Neural cell (in vitro differentiated cells): ENCODE measurements around the gene GTPBP2. TPM values are rescaled to one million over a fixed set of nuclear protein-coding genes. Genes with fewer than 3 reads are reported as not detected.

ENCODE experiments used
- H2AFZ ChIP-seq: fragments of 200-600, 300-800 bp; sonication (generic), shearing (Covaris generic); 2 replicates; pipeline ENCODE4 v1.6.0; 2014; ENCODE audit warnings: low read depth, mild to moderate bottlenecking, antibody characterized with exemption, low read length, moderate library complexity
- H3F3A ChIP-seq: fragments of 200-600 bp; shearing (Covaris generic); 2 replicates; pipeline ENCODE4 v1.6.1; 2016; ENCODE audit warnings: mild to moderate bottlenecking, moderate library complexity, mixed read lengths, antibody characterized with exemption, low read length; ENCODE audit not compliant: insufficient read depth, poor library complexity, severe bottlenecking
- H3K27ac ChIP-seq: fragments of 200-600, 300-800 bp; sonication (generic), shearing (Covaris generic); 2 replicates; pipeline ENCODE4 v1.5.1; 2014; ENCODE audit warnings: mild to moderate bottlenecking, low read length, moderate library complexity
- H3K27me3 ChIP-seq: fragments of 300-800, 200-600 bp; sonication (generic), shearing (Covaris generic); 2 replicates; pipeline ENCODE4 v1.6.0; 2014; ENCODE audit warnings: mild to moderate bottlenecking, low read depth, low read length, moderate library complexity; ENCODE audit not compliant: insufficient read depth
- H3K36me3 ChIP-seq: fragments of 300-800, 200-600 bp; sonication (generic), shearing (Covaris generic); 2 replicates; pipeline ENCODE4 v1.5.1; 2014; ENCODE audit warnings: mild to moderate bottlenecking, antibody characterized with exemption, low read length, moderate library complexity; ENCODE audit not compliant: insufficient read depth
- H3K4me2 ChIP-seq: fragments of 300-800, 200-600 bp; sonication (generic), shearing (Covaris generic); 2 replicates; pipeline ENCODE4 v1.6.0; 2014; ENCODE audit warnings: mild to moderate bottlenecking, low read length
- H3K4me3 ChIP-seq: fragments of 300-800, 200-600 bp; sonication (generic), shearing (Covaris generic); 2 replicates; pipeline ENCODE4 v1.5.1; 2014; ENCODE audit warnings: mild to moderate bottlenecking, low read length, moderate library complexity
- H3K79me2 ChIP-seq: fragments of 200-600 bp; shearing (Covaris generic); replicated peaks from 2 replicates; pipeline ENCODE4 v1.6.0; 2014; ENCODE audit warnings: mild to moderate bottlenecking, low read length, moderate library complexity; ENCODE audit not compliant: insufficient read depth
- H3K9ac ChIP-seq: fragments of 300-800, 200-600 bp; sonication (generic), shearing (Covaris generic); 2 replicates; pipeline ENCODE4 v1.6.1; 2016; ENCODE audit warnings: mild to moderate bottlenecking, low read length, mixed read lengths
- H3K9me2 ChIP-seq: fragments of 200-600 bp; shearing (Covaris generic); 2 replicates; pipeline ENCODE4 v1.6.1; 2016; ENCODE audit warnings: mild to moderate bottlenecking, low read length, mixed read lengths; ENCODE audit not compliant: insufficient read depth
- H3K9me3 ChIP-seq: fragments of 200-600, 300-800 bp; sonication (generic), shearing (Covaris generic); 2 replicates; pipeline ENCODE4 v1.6.1; 2016; ENCODE audit warnings: mild to moderate bottlenecking, mixed run types, low read length, moderate library complexity, mixed read lengths
- H4K20me1 ChIP-seq: fragments of 200-600 bp; shearing (Covaris generic); 2 replicates; pipeline ENCODE4 v1.6.1; 2016; ENCODE audit warnings: mild to moderate bottlenecking, mixed run types; ENCODE audit not compliant: insufficient read depth
- EP300 ChIP-seq: fragments of 450-650 bp; conservative IDR thresholded peaks from 2 replicates; pipeline ENCODE4 v1.6.1; 2014; ENCODE audit warnings: antibody characterized with exemption, mild to moderate bottlenecking, moderate library complexity; ENCODE audit not compliant: poor library complexity, severe bottlenecking
- EZH2 ChIP-seq: fragments of 200-600, 300-800 bp; shearing (Covaris generic), sonication (generic); IDR thresholded peaks from 2 replicates; pipeline ENCODE4 v1.6.1; 2014; ENCODE audit warnings: antibody characterized with exemption, low read length, borderline replicate concordance, mild to moderate bottlenecking; ENCODE audit not compliant: insufficient read depth, poor library complexity, severe bottlenecking
- POLR2AphosphoS5 ChIP-seq: IDR thresholded peaks from 2 replicates; pipeline ENCODE4 v1.6.1; 2012
- RAD21 ChIP-seq: fragments of 450-650 bp; conservative IDR thresholded peaks from 2 replicates; pipeline ENCODE4 v1.6.1; 2014; ENCODE audit warnings: antibody characterized with exemption, mild to moderate bottlenecking, moderate library complexity
- REST ChIP-seq: IDR thresholded peaks from 2 replicates; pipeline ENCODE4 v1.6.1; 2012; ENCODE audit warnings: borderline replicate concordance
- TAF1 ChIP-seq: IDR thresholded peaks from 2 replicates; pipeline ENCODE4 v1.6.1; 2012; ENCODE audit warnings: low read depth
- polyA plus RNA-seq: library from polyadenylated mRNA; depleted of rRNA; stranded (reverse); fragments of >200 nt; gene quantifications from 2 replicates; pipeline ENCODE4 v1.2.3, GENCODE V29; 2014

Gene GTPBP2
- polyA plus RNA-seq, 1 donor from 2014 or later = 103 TPM

- no peak overlapping the region for H3K27ac ChIP-seq
- no peak overlapping the region for H3K4me2 ChIP-seq
- H3K9me2 ChIP-seq = no peaks in the 10 kb centered on the region
- no peak overlapping the region for H2AFZ ChIP-seq
- no peak for TF ChIP-seq EZH2
- H3K79me2 ChIP-seq = no peaks in the 10 kb centered on the region
- H3K9ac ChIP-seq = no peak overlapping the region
- H3K9me3 ChIP-seq = no peaks in the 10 kb centered on the region
- no peaks in the 10 kb centered on the region for H3K27me3 ChIP-seq
- no peaks in the 10 kb centered on the region for H3F3A ChIP-seq
- H3K36me3 ChIP-seq = no peaks in the 10 kb centered on the region
- H4K20me1 ChIP-seq = no peaks in the 10 kb centered on the region
- no peak overlapping the region for H3K4me3 ChIP-seq
Measured at GRCh38 chr6:43673444-43674084, 44.5 kb upstream of the GTPBP2 start.

DNA sequence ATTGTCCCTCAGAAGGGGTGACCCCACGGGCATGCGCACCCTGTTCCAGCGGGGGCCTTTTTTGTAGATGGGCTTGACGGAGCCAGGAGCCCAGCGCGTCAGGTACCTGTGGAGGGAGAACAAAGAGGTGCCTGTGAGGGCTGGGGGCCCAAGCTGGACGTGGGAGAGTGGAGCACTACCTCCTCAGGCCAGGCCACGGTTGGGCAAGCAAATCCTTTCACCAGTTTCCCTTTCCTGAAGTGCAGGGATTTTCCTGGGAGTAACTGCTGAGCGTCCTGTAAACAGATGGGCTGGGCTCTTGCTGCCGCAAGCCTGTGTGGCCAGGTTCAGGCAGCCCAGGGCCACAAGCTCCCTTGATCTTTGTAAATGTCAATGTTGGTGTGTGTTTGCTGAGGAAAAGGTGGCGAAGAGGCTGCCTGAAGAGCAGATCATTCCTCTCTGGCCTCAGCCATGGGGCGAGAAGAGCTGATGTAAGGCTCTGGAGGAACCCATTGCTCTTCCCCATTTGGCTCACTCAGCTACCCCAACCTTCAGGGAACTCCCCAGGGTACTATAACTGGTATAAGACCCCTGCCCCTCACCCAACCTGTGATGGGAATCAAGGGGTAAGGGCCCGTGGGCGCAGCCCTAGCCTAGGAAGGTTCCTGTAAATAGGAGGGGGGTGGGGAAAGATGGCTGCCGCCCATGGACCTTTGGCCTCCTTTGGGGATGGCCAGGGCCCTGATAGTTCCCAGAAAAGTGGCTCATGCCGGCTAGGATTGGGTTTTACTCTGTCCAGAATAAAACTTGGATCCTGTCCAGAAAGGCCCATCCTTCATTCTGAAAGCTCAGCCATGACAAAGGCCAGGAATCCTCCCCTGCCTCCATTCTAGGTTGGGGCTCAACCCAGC lies 43.0 kb upstream of the GTPBP2 start:
- H3K9me3 ChIP-seq = no peaks in the 10 kb centered on the region
- no peaks in the 10 kb centered on the region for H3F3A ChIP-seq
- H3K36me3 ChIP-seq = no peaks in the 10 kb centered on the region
- H3K9ac ChIP-seq = no peak overlapping the region
- no peaks in the 10 kb centered on the region for H3K9me2 ChIP-seq
- H3K4me2 ChIP-seq = no peak overlapping the region
- H3K4me3 ChIP-seq = no peak overlapping the region
- no peaks in the 10 kb centered on the region for H3K79me2 ChIP-seq
- TF ChIP-seq EP300 (no peak), EZH2 (no peak)
- H2AFZ ChIP-seq = no peak overlapping the region
- H3K27ac ChIP-seq = no peak overlapping the region
- H4K20me1 ChIP-seq = no peaks in the 10 kb centered on the region
- no peaks in the 10 kb centered on the region for H3K27me3 ChIP-seq

DNA sequence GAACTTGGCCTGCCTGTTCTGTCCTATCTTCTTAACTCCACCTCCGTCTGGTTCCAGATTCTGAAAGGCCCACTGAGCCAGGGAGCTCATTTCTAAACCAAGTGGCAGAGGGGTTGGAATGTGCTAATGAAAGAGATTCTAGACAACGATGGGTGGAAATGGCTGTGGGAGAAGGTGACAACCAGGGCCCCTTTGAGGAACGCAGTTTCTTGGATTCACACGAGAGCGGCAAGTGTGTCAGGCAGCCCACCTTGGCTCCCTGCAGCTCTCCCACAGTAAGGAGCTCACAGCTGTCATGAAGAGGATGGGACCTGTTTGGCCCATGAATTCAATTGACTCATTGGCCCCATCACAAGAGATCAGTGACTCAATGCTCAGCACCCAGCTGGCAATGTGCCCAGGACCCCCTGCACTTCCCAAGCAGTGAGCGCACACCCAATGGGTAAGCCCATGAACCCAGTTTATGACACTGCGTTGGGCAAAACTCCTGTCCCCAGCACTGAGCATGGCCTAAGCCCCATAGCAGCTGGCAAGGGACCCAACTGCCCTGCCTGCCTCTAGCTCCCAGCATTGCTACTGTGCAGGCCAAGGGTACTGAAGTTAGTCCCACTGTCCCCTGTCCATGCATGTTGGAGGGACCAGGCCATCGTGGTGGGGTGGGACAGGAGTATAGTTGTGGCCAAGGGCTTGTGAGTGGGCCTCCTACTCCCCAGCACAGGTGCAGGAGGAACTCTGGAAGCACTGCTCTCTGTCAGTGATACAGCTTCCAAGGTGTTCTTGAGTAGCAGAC lies 42.1 kb upstream of the GTPBP2 start:
- Histone ChIP-seq H3F3A (no peaks in the 10 kb centered on the region), H3K9me3 (no peaks in the 10 kb centered on the region), H3K27me3 (no peaks in the 10 kb centered on the region), H3K9me2 (no peaks in the 10 kb centered on the region), H3K79me2 (no peaks in the 10 kb centered on the region), H3K27ac (no peak overlapping the region), H3K36me3 (no peaks in the 10 kb centered on the region), H2AFZ (no peak overlapping the region), H3K4me2 (no peak overlapping the region), H4K20me1 (no peaks in the 10 kb centered on the region), H3K4me3 (no peak overlapping the region), H3K9ac (no peak overlapping the region)
- TF ChIP-seq POLR2AphosphoS5 (no peak), RAD21 (no peak), REST (no peak), TAF1 (no peak), EZH2 (no peak)
